GM18526 (cell line): ENCODE measurements around the gene PIP5K1B.

Experiments used
- POLR2A ChIP-seq: IDR thresholded peaks from 3 replicates; pipeline ENCODE4 v1.6.1; 2011; ENCODE audit not compliant: insufficient read length; ENCODE audit errors: extremely low read depth

PIP5K1B gene

GRCh38 chr9:69009708-69010107, 304.7 kb downstream of the PIP5K1B start:
- no peak for TF ChIP-seq POLR2A

GRCh38 chr9:69012696-69013381, 307.8 kb downstream of the PIP5K1B start:
- no peak for TF ChIP-seq POLR2A

GRCh38 chr9:69013382-69013727, 308.3 kb downstream of the PIP5K1B start:
- TF ChIP-seq POLR2A = no peak

- TF ChIP-seq POLR2A = no peak
Observed at GRCh38 chr9:69014013-69014412, 309.0 kb downstream of the PIP5K1B start, which contains the start of gene PRKACG. TSS of gene PRKACG (minus strand) at chr9:69014113. CDS start at chr9:69014092, 21 bp downstream.

GRCh38 chr9:69016191-69017096, 311.4 kb downstream of the PIP5K1B start:
- no peak for TF ChIP-seq POLR2A

- TF ChIP-seq POLR2A = no peak
Observed at GRCh38 chr9:69018737-69019136, 313.7 kb downstream of the PIP5K1B start.

GRCh38 chr9:69019808-69020207, 314.8 kb downstream of the PIP5K1B start:
- no peak for TF ChIP-seq POLR2A

- TF ChIP-seq POLR2A = no peak
Observed at GRCh38 chr9:69020301-69021145, 315.5 kb downstream of the PIP5K1B start.

- no peak for TF ChIP-seq POLR2A
Observed at GRCh38 chr9:69023650-69024049, 318.6 kb downstream of the PIP5K1B start.

- TF ChIP-seq POLR2A = no peak
Observed at GRCh38 chr9:69027355-69028097, 322.5 kb downstream of the PIP5K1B start.

GRCh38 chr9:69028754-69029153, 323.7 kb downstream of the PIP5K1B start:
- TF ChIP-seq POLR2A = no peak

GRCh38 chr9:69029535-69029934, 324.5 kb downstream of the PIP5K1B start:
- TF ChIP-seq POLR2A = no peak

- TF ChIP-seq POLR2A = no peak
Observed at GRCh38 chr9:69030851-69031645, 326.0 kb downstream of the PIP5K1B start.

GRCh38 chr9:69034071-69034470, 329.0 kb downstream of the PIP5K1B start:
- no peak for TF ChIP-seq POLR2A
